MM.1S (cell line): ENCODE measurements around the gene CDH12.

Experiments
- DNase-seq: peaks from one replicate; pipeline ENCODE4 v3.0.0-alpha.2; 2015
- H2AFZ ChIP-seq: fragments of 300-600 bp; sonication (generic); 2 replicates; pipeline ENCODE4 v1.6.0; 2016; ENCODE audit warnings: antibody characterized with exemption, low read length
- H3F3A ChIP-seq: fragments of 300-600 bp; sonication (generic); 2 replicates; pipeline ENCODE4 v1.6.1; 2016; ENCODE audit warnings: mild to moderate bottlenecking, antibody characterized with exemption, low read length, moderate library complexity, mixed read lengths; ENCODE audit not compliant: insufficient read depth
- H3K27ac ChIP-seq: fragments of 300-600 bp; sonication (generic); 2 replicates; pipeline ENCODE4 v1.5.1; 2016; ENCODE audit warnings: mild to moderate bottlenecking, low read length
- H3K27me3 ChIP-seq: fragments of 300-600 bp; sonication (generic); replicated peaks from 2 replicates; pipeline ENCODE4 v1.6.0; 2016; ENCODE audit warnings: low read length; ENCODE audit not compliant: insufficient read depth
- H3K36me3 ChIP-seq: fragments of 300-600 bp; sonication (generic); replicated peaks from 2 replicates; pipeline ENCODE4 v1.6.1; 2016; ENCODE audit warnings: mild to moderate bottlenecking, low read length, mixed read lengths; ENCODE audit not compliant: insufficient read depth
- H3K4me1 ChIP-seq: fragments of 300-600 bp; sonication (generic); 2 replicates; pipeline ENCODE4 v1.6.1; 2016; ENCODE audit warnings: low read length, mixed read lengths
- H3K4me2 ChIP-seq: fragments of 300-600 bp; sonication (generic); 2 replicates; pipeline ENCODE4 v1.6.0; 2016; ENCODE audit warnings: low read depth, low read length
- H3K4me3 ChIP-seq: fragments of 300-600 bp; sonication (generic); 2 replicates; pipeline ENCODE4 v1.5.1; 2016; ENCODE audit warnings: low read length, mixed read lengths
- H3K79me2 ChIP-seq: fragments of 300-600 bp; sonication (generic); 2 replicates; pipeline ENCODE4 v1.6.1; 2016; ENCODE audit warnings: mixed run types, low read length, mixed read lengths
- H3K9ac ChIP-seq: fragments of 300-600 bp; sonication (generic); 2 replicates; pipeline ENCODE4 v1.6.1; 2016; ENCODE audit warnings: low read length, mixed read lengths
- H3K9me2 ChIP-seq: fragments of 300-600 bp; sonication (generic); replicated peaks from 2 replicates; pipeline ENCODE4 v1.6.1; 2016; ENCODE audit warnings: mild to moderate bottlenecking, low read length, mixed read lengths; ENCODE audit not compliant: insufficient read depth
- H3K9me3 ChIP-seq: fragments of 300-600 bp; sonication (generic); replicated peaks from 2 replicates; pipeline ENCODE4 v1.6.1; 2016; ENCODE audit warnings: mild to moderate bottlenecking, low read length, mixed read lengths; ENCODE audit not compliant: insufficient read depth
- H4K20me1 ChIP-seq: fragments of 300-600 bp; sonication (generic); 2 replicates; pipeline ENCODE4 v1.6.1; 2016; ENCODE audit warnings: mild to moderate bottlenecking, low read length, moderate library complexity, mixed read lengths; ENCODE audit not compliant: insufficient read depth
- EZH2 ChIP-seq: fragments of 300-600 bp; sonication (generic); optimal IDR thresholded peaks from 2 replicates; pipeline ENCODE3; 2017; ENCODE audit warnings: low read depth, mild to moderate bottlenecking, antibody characterized with exemption, low read length, mixed read lengths
- EZH2phosphoT487 ChIP-seq: fragments of 300-600 bp; sonication (generic); IDR thresholded peaks from 2 replicates; pipeline ENCODE4 v1.6.1; 2018; ENCODE audit warnings: antibody characterized with exemption, low read length
- TF ChIP-seq, protein P1 (sequence below): fragments of 300-600 bp; sonication (generic); IDR thresholded peaks from 2 replicates; pipeline ENCODE4 v1.5.1; 2016; ENCODE audit warnings: antibody characterized with exemption, low read length, mixed read lengths

Gene CDH12

DNA sequence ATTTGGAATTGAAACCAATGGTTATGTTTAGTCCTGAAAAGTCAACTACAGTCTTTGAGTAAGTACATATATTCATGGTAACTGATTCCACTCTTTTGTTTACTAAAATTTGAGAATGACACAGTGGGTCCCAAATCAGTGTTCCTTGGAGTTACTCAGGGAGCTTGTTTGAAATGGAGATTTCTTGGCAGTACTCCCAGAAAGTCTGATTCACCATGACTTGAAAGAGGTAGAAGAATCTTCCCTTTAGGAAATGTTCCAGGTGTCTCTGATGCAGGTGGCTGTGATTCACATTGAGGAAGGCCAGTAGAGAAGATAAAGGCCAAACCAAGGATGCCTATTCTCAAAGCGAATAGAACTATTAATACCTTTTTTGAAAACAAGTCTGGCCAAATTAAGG lies 1078.3 kb downstream of the CDH12 start:
- Histone ChIP-seq H3F3A (no peaks in the 10 kb centered on the region), H3K27me3 (no peaks in the 10 kb centered on the region), H3K9me3 (no peaks in the 10 kb centered on the region), H3K36me3 (no peaks in the 10 kb centered on the region), H3K4me2 (no peak overlapping the region), H3K4me3 (no peak overlapping the region), H4K20me1 (no peaks in the 10 kb centered on the region), H3K79me2 (no peaks in the 10 kb centered on the region), H3K9ac (no peak overlapping the region), H3K27ac (no peak overlapping the region), H3K9me2 (no peaks in the 10 kb centered on the region; the same call in 1 of the 2 replicates), H3K4me1 (no peaks in the 10 kb centered on the region), H2AFZ (no peak overlapping the region)
- no peak for DNase-seq
- TF ChIP-seq, protein P1, sequence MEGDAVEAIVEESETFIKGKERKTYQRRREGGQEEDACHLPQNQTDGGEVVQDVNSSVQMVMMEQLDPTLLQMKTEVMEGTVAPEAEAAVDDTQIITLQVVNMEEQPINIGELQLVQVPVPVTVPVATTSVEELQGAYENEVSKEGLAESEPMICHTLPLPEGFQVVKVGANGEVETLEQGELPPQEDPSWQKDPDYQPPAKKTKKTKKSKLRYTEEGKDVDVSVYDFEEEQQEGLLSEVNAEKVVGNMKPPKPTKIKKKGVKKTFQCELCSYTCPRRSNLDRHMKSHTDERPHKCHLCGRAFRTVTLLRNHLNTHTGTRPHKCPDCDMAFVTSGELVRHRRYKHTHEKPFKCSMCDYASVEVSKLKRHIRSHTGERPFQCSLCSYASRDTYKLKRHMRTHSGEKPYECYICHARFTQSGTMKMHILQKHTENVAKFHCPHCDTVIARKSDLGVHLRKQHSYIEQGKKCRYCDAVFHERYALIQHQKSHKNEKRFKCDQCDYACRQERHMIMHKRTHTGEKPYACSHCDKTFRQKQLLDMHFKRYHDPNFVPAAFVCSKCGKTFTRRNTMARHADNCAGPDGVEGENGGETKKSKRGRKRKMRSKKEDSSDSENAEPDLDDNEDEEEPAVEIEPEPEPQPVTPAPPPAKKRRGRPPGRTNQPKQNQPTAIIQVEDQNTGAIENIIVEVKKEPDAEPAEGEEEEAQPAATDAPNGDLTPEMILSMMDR: no peak
- TF ChIP-seq EZH2 (no peak), EZH2phosphoT487 (no peak)

DNA sequence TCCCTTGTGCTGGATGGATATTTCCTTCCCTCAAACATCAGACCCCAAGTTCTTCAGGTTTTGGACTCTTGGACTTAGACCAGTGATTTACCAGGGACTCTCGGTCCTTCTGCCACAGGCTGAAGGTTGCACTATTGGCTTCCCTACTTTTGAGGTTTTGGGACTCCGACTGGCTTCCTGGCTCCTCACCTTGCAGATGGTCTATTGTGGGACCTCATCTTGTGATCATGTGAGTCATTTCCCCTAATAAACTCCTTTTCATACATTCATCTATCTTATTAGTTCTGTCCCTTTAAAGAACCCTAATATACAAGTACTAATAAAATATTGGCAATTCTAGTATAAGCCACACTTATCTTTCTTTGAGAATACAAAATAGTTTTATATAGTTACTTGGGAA lies 1078.9 kb downstream of the CDH12 start:
- TF ChIP-seq, protein P1: no peak
- no peak for TF ChIP-seq EZH2phosphoT487
- no peak for TF ChIP-seq EZH2
- Histone ChIP-seq H3K9me2 (no peaks in the 10 kb centered on the region; the same call in 1 of the 2 replicates), H3K4me3 (no peak overlapping the region), H3K9me3 (no peaks in the 10 kb centered on the region), H3K4me1 (no peaks in the 10 kb centered on the region), H3K4me2 (no peak overlapping the region), H3K9ac (no peak overlapping the region), H3K36me3 (no peaks in the 10 kb centered on the region), H2AFZ (no peak overlapping the region), H3F3A (no peaks in the 10 kb centered on the region), H3K79me2 (no peaks in the 10 kb centered on the region), H3K27me3 (no peaks in the 10 kb centered on the region), H3K27ac (no peak overlapping the region), H4K20me1 (no peaks in the 10 kb centered on the region)
- DNase-seq: no peak

DNA sequence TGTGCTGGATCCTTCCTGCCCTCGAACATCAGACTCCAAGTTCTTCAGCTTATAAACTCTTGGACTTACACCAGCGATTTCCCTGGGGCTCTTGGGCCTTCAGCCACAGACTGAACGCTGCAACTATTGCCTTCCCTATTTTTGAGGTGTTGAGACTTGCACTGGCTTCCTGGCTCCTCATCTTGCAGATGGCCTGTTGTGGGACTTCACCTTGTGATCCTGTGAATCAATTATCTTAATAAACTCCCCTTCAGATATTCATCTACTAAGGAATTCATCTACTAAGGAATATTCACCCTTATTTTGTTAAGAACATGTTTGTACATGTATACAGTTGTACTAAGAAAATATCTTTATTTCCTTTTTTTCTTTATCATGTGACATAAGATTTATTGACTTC lies 1079.7 kb downstream of the CDH12 start:
- Histone ChIP-seq H3K4me2 (no peak overlapping the region), H4K20me1 (no peaks in the 10 kb centered on the region), H3K9ac (no peak overlapping the region), H3K9me3 (no peaks in the 10 kb centered on the region), H3K9me2 (no peaks in the 10 kb centered on the region; the same call in 1 of the 2 replicates), H3K4me3 (no peak overlapping the region), H3K79me2 (no peaks in the 10 kb centered on the region), H2AFZ (no peak overlapping the region), H3K27ac (no peak overlapping the region), H3K36me3 (no peaks in the 10 kb centered on the region), H3F3A (no peaks in the 10 kb centered on the region), H3K27me3 (no peaks in the 10 kb centered on the region), H3K4me1 (no peaks in the 10 kb centered on the region)
- TF ChIP-seq, protein P1: no peak
- TF ChIP-seq EZH2 (no peak), EZH2phosphoT487 (no peak)
- DNase-seq: no peak
